ENCODE data around the gene IGSF10. TPM values are rescaled to one million over a fixed set of nuclear protein-coding genes. Genes with fewer than 3 reads are reported as not detected.

Gene IGSF10
- total and polyA plus RNA-seq, 10 of the 15 experiments (the other 5 are each of a cell fraction or from before 2014, with no cell fraction given) = under 0.01 to 0.18 (median 0.03) TPM; not detected in 2

GRCh38 chr3:151445273-151446001, 15.4 kb downstream of the IGSF10 start:
- Histone ChIP-seq H3K4me1 (ENCODE audit: control insufficient read depth, insufficient read depth, low read length) (no peaks in the 10 kb centered on the region), H3K9me3 (replicated peaks; ENCODE audit: control insufficient read depth, insufficient read depth, low read length) (no peaks in the 10 kb centered on the region), H3K79me2 (ENCODE audit: control insufficient read depth, insufficient read depth, low read length) (no peaks in the 10 kb centered on the region), H4K20me1 (ENCODE audit: control insufficient read depth, insufficient read depth) (no peaks in the 10 kb centered on the region), H3K27ac (ENCODE audit: control insufficient read depth, insufficient read depth) (no peak overlapping the region), H3K27me3 (replicated peaks in 1 of 2; ENCODE audit: control insufficient read depth in 2 of 2, insufficient read depth in 2 of 2, low read length in 1 of 2) (no peaks in the 10 kb centered on the region), H3K4me3 (no peak overlapping the region), H2AFZ (ENCODE audit: control insufficient read depth, low read depth, low read length) (no peak overlapping the region), H3K36me3 (ENCODE audit: control insufficient read depth in 2 of 2, insufficient read depth in 2 of 2, low read length in 1 of 2) (no peaks in the 10 kb centered on the region), H3K4me2 (ENCODE audit: control insufficient read depth, insufficient read depth) (no peak overlapping the region), H3K9ac (ENCODE audit: control insufficient read depth, insufficient read depth, low read length) (no peak overlapping the region)
- no TSS peak for BruUV-seq (replicated peaks)
- FAIRE-seq (no peak), ATAC-seq (peak; percentile 60), DNase-seq (ENCODE audit: low read depth, low spot score) (no peak)
- in situ Hi-C loops (cut with MboI) (no loop called here), intact Hi-C loops (cut with micrococcal nuclease; ENCODE audit: unreplicated experiment) (no loop called here)
- POLR2A ChIA-PET = no interaction called here
- TF ChIP-seq RUNX3 (IDR thresholded peaks at IDR 0.05; ENCODE audit: low read length) (peak; percentile 41), ZBTB33 (IDR thresholded peaks at IDR 0.05) (no peak)
- CTCF ChIA-PET = no interaction called here
- RAD21 ChIA-PET (ENCODE audit: unreplicated experiment) = no interaction called here
- SMC1A ChIA-PET (ENCODE audit: uncharacterized antibody, unreplicated experiment) = no interaction called here
- WGBS (ENCODE audit: insufficient coverage, insufficient replicate concordance, low lambda C conversion rate, missing lambda C conversion rate) = 43% methylated on average over 5 of the region's 5 CpGs

GRCh38 chr3:151443583-151443982, 17.3 kb downstream of the IGSF10 start:
- no peaks in the 10 kb centered on the region for H3K79me2 ChIP-seq (ENCODE audit: control insufficient read depth, insufficient read depth, low read length)
- no peak overlapping the region for H3K4me2 ChIP-seq (ENCODE audit: control insufficient read depth, insufficient read depth)
- in situ Hi-C loops (cut with MboI) (no loop called here), intact Hi-C loops (cut with micrococcal nuclease; ENCODE audit: unreplicated experiment) (no loop called here)
- no peaks in the 10 kb centered on the region for H3K9me3 ChIP-seq (replicated peaks; ENCODE audit: control insufficient read depth, insufficient read depth, low read length)
- WGBS (ENCODE audit: insufficient coverage, insufficient replicate concordance, low lambda C conversion rate, missing lambda C conversion rate) = 53% methylated on average over 7 of the region's 7 CpGs
- no peaks in the 10 kb centered on the region for H4K20me1 ChIP-seq (ENCODE audit: control insufficient read depth, insufficient read depth)
- no peaks in the 10 kb centered on the region for H3K27me3 ChIP-seq (replicated peaks in 1 of 2; ENCODE audit: control insufficient read depth in 2 of 2, insufficient read depth in 2 of 2, low read length in 1 of 2)
- no peaks in the 10 kb centered on the region for H3K4me1 ChIP-seq (ENCODE audit: control insufficient read depth, insufficient read depth, low read length)
- BruUV-seq (replicated peaks) = no TSS peak
- no peak for TF ChIP-seq CBX3 (IDR thresholded peaks at IDR 0.05; ENCODE audit: borderline replicate concordance, low read depth)
- TF ChIP-seq REST (IDR thresholded peaks at IDR 0.05; ENCODE audit: low read depth, low read length) = peak; percentile 74
- no peak for FAIRE-seq
- H3K27ac ChIP-seq (ENCODE audit: control insufficient read depth, insufficient read depth) = no peak overlapping the region
- RAD21 ChIA-PET (ENCODE audit: unreplicated experiment) = no interaction called here
- no peak overlapping the region for H3K4me3 ChIP-seq
- H3K36me3 ChIP-seq (ENCODE audit: control insufficient read depth in 2 of 2, insufficient read depth in 2 of 2, low read length in 1 of 2) = no peaks in the 10 kb centered on the region
- ATAC-seq = no peak
- no peak overlapping the region for H2AFZ ChIP-seq (ENCODE audit: control insufficient read depth, low read depth, low read length)
- DNase-seq (ENCODE audit: low read depth, low spot score) = no peak
- POLR2A ChIA-PET = no interaction called here
- CTCF ChIA-PET = interaction anchor here (1.5 to 1.8 kb wide), 2 partner anchors 24 to 395 kb away, joined by 4 read pairs; no protein-coding TSS in a partner anchor
- SMC1A ChIA-PET (ENCODE audit: uncharacterized antibody, unreplicated experiment) = interaction anchor here (1.3 kb wide), 1 partner anchor 23 kb away, joined by 4 read pairs; no protein-coding TSS in a partner anchor
- H3K9ac ChIP-seq (ENCODE audit: control insufficient read depth, insufficient read depth, low read length) = no peak overlapping the region
